Subcutaneous adipose tissue (tissue), 4 donors: ENCODE data around the gene LEF1. TPM values are rescaled to one million over a fixed set of nuclear protein-coding genes. Genes with fewer than 3 reads are reported as not detected.

ENCODE experiments used
- CTCF ChIP-seq: fragments of 450-650 bp; IDR thresholded peaks from one replicate; pipeline ENCODE4 v1.5.1; 2016; ENCODE audit warnings: low read depth, mild to moderate bottlenecking, control low read depth, antibody characterized with exemption, moderate library complexity
- total RNA-seq, 4 donors: library from RNA; depleted of rRNA; stranded (reverse); fragments of >200 nt; gene quantifications; one replicate each; pipeline ENCODE4 v1.1.0, GENCODE V29; 2016

The LEF1 gene
- total RNA-seq, 4 donors from 2014 or later, result 1.1 to 6.8 (median 5.1) TPM; not detected in 1

DNA sequence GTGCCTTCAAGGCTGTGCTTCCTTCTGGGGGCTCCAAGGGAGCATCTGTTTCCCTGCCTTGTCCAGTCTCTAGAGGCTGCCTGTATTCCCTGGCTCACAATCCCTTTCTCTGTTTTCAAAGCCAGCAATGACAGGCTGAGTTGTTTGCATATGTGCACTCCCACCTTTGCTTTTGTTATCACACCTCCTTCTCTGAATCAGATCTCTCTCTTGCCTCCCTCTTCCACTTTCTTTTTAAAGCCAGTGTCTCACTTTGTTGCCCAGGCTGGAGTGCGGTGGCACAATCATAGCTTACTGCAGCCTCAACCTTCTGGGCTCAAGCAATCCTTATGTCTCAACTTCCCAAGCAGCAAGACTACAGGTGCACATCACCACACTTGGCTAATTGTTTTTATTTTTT, 37.1 kb upstream of the LEF1 start:
- TF ChIP-seq CTCF, result no peak

DNA sequence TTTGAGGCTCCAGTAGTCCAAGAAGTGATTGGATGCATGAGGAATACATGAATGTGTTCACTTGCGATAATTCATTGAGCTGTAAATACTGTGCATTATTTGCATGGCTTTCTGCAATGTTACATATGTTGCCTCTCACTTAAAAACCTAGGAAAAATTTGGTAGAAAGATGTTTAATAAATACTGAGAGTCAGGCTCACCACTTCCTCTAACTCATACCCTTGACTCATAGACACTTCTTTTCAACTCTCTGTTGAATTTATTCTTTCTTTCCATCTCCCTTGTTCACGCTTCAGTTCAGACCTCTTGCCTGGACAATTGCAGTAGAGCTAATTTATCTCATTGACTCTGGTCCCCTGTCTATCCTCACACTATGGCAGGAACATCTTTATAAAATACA, 35.8 kb upstream of the LEF1 start:
- no peak for TF ChIP-seq CTCF

- TF ChIP-seq CTCF, result no peak
Measured at GRCh38 chr4:108203377-108203776, 34.6 kb upstream of the LEF1 start.

- no peak for TF ChIP-seq CTCF
Measured at GRCh38 chr4:108201774-108202173, 33.0 kb upstream of the LEF1 start.

DNA sequence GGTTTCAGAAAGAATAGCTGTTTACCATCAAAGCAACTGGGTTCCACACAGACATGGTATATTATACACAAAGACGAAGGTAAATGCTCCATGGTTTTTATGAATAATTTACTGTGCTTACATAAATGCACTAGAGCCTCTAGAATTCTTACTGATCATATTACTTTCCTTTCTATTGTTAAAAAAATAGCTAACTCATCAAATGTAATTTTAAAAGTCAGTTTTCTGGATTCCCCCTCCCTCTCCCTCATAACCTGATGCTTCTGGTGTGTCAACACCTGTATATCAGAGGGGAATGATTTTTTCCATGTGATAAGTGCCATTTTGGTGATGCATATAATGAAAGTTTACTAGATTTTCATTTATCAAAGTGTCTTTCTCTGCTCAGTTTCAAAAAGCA, 31.1 kb upstream of the LEF1 start:
- no peak for TF ChIP-seq CTCF

DNA sequence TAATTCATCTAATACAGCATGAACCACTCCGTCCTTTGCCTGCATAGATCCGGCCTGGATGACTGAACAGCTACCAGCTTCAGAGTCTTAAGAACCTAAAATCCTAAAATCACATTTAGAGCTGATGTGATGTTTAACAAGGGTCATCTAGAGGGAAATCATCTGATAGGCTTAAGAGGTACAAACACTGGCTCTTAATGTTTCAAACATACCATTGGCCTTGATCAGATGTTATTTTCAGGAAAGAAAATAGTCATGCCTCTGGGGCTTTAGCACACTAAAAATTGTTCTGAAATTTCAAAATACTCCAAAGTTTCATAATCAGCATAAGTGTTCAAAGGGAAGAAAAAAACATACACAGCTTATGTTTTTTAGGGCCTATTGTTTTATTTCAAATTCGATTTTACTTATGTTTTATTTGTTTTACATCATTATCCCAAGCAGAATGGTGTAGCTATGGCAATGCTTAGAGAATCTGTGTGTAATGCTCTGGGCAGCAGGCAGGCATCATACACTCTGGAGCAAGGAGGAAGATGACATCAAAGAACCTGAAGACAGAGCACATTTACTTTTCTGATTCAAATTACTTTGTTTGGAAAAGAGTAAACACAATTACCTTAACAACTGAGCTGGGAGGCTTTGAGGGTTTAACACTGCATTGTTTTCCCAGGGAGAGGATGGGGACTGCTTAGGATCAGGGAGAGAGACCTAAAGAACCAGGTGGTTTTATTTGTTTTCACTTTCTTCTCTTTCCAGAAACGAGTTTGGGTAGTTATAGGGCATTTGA, 25.3 kb upstream of the LEF1 start:
- TF ChIP-seq CTCF, result no peak

DNA sequence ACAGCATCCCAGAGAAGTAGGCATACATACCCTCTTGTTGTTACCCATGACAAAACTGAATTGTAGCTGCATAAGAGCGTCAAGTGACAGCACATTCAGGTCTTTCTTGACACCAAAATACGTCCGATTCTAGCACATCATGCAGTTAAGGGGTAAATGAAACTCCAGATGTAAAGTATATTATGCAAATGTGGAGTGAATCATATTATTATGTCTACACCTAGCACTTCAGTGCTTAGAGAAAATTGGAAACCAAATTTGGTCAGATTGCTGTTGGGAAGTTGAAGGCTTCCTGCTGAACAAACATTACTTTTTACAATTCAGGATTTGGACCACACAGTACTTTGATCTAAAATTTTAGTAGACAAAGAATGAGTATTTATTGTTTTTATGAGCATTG, 24.2 kb upstream of the LEF1 start:
- no peak for TF ChIP-seq CTCF
